Measurements from ENCODE around the gene NDOR1.

Gene NDOR1

GRCh38 chr9:137194388-137194787, 11.1 kb upstream of the NDOR1 start:
- no peaks in the 10 kb centered on the region for H3K27me3 Mint-ChIP-seq (ENCODE audit: low read depth)
- H3K27ac Mint-ChIP-seq, result no peak overlapping the region
- H3K4me3 Mint-ChIP-seq, result no peak overlapping the region
- H3K4me1 Mint-ChIP-seq, result peaks cover 12% of the 10 kb centered on the region
- H3K36me3 Mint-ChIP-seq (ENCODE audit: low read depth), result no peaks in the 10 kb centered on the region
- TF ChIP-seq CTCF (IDR thresholded peaks at IDR 0.05; ENCODE audit: unreplicated experiment in 3 of 3), result no peak
- no peaks in the 10 kb centered on the region for H3K9me3 Mint-ChIP-seq

GRCh38 chr9:137194909-137195308, 10.6 kb upstream of the NDOR1 start:
- TF ChIP-seq CTCF (IDR thresholded peaks at IDR 0.05; ENCODE audit: unreplicated experiment in 3 of 3), result no peak
- H3K9me3 Mint-ChIP-seq, result no peaks in the 10 kb centered on the region
- H3K4me1 Mint-ChIP-seq, result peaks cover 8% of the 10 kb centered on the region
- no peaks in the 10 kb centered on the region for H3K27me3 Mint-ChIP-seq (ENCODE audit: low read depth)
- no peak overlapping the region for H3K4me3 Mint-ChIP-seq
- no peak overlapping the region for H3K27ac Mint-ChIP-seq
- no peaks in the 10 kb centered on the region for H3K36me3 Mint-ChIP-seq (ENCODE audit: low read depth)

- Mint-ChIP-seq H3K27ac (no peak overlapping the region), H3K36me3 (ENCODE audit: low read depth) (no peaks in the 10 kb centered on the region), H3K4me3 (peak overlapping the region in 1 of 3 experiments; percentile 17), H3K27me3 (ENCODE audit: low read depth) (no peaks in the 10 kb centered on the region), H3K9me3 (no peaks in the 10 kb centered on the region), H3K4me1 (peaks cover 4% of the 10 kb centered on the region)
- no peak for TF ChIP-seq CTCF (IDR thresholded peaks at IDR 0.05; ENCODE audit: unreplicated experiment in 3 of 3)
These were observed 9.8 kb upstream of the NDOR1 start for GRCh38 chr9:137195525-137196220.

- no peaks in the 10 kb centered on the region for H3K9me3 Mint-ChIP-seq
- no peaks in the 10 kb centered on the region for H3K36me3 Mint-ChIP-seq (ENCODE audit: low read depth)
- H3K27ac Mint-ChIP-seq, result no peak overlapping the region
- H3K4me1 Mint-ChIP-seq, result peaks cover 7% of the 10 kb centered on the region
- H3K4me3 Mint-ChIP-seq, result peak overlapping the region; percentile 68 to 89 (median 77)
- TF ChIP-seq CTCF (IDR thresholded peaks at IDR 0.05; ENCODE audit: unreplicated experiment in 3 of 3), result no peak
- H3K27me3 Mint-ChIP-seq (ENCODE audit: low read depth), result no peaks in the 10 kb centered on the region
These were observed 7.2 kb upstream of the NDOR1 start for GRCh38 chr9:137198051-137198901.

GRCh38 chr9:137198902-137199283, 6.6 kb upstream of the NDOR1 start:
- peak overlapping the region; percentile 68 to 89 (median 77) for H3K4me3 Mint-ChIP-seq

More at GRCh38 chr9:137198902-137199283, 6.6 kb upstream of the NDOR1 start:
- Mint-ChIP-seq H3K27me3 (ENCODE audit: low read depth) (no peaks in the 10 kb centered on the region), H3K4me1 (peaks cover 7% of the 10 kb centered on the region), H3K9me3 (no peaks in the 10 kb centered on the region), H3K27ac (no peak overlapping the region), H3K36me3 (ENCODE audit: low read depth) (no peaks in the 10 kb centered on the region)
- no peak for TF ChIP-seq CTCF (IDR thresholded peaks at IDR 0.05; ENCODE audit: unreplicated experiment in 3 of 3)
